SK-N-SH treated with all-trans-retinoic acid at 6 μM for 48 hours (cell line): ENCODE results near the gene RAMACL.

Experiments used
- ARNTL ChIP-seq: fragments of 450-650 bp; formaldehyde crosslinking; IDR thresholded peaks from 2 replicates; pipeline ENCODE4 v1.5.0; 2020; ENCODE audit warnings: low read depth, mild to moderate bottlenecking, moderate library complexity, borderline replicate concordance
- BACH2 ChIP-seq: fragments of 250-450 bp; sonication (Bioruptor Pico); IDR thresholded peaks from 2 replicates; pipeline ENCODE4 v1.9.0; 2021; ENCODE audit warnings: mild to moderate bottlenecking, borderline replicate concordance
- GLIS3 ChIP-seq: fragments of 250-450 bp; sonication (Bioruptor Pico); IDR thresholded peaks from 2 replicates; pipeline ENCODE4 v1.5.0; 2020; ENCODE audit warnings: mild to moderate bottlenecking, moderate library complexity
- ISL1 ChIP-seq: fragments of 250-450 bp; sonication (Bioruptor Pico); IDR thresholded peaks from 2 replicates; pipeline ENCODE4 v2.1.2; 2022; ENCODE audit warnings: mild to moderate bottlenecking, moderate library complexity
- PATZ1 ChIP-seq: fragments of 250-450 bp; sonication (Bioruptor Pico); IDR thresholded peaks from 2 replicates; pipeline ENCODE4 v1.8.0; 2020; ENCODE audit warnings: mild to moderate bottlenecking, moderate library complexity, borderline replicate concordance
- PPARA ChIP-seq: fragments of 250-450 bp; sonication (Bioruptor Pico); IDR thresholded peaks from 2 replicates; pipeline ENCODE4 v1.5.0; 2020; ENCODE audit warnings: mild to moderate bottlenecking, borderline replicate concordance
- RARB ChIP-seq: fragments of 250-450 bp; sonication (Bioruptor Pico); IDR thresholded peaks from 2 replicates; pipeline ENCODE4 v1.8.0; 2021; ENCODE audit warnings: mild to moderate bottlenecking, moderate library complexity
- TOX ChIP-seq: fragments of 250-450 bp; sonication (Bioruptor Pico); IDR thresholded peaks from 2 replicates; pipeline ENCODE4 v1.8.0; 2021; ENCODE audit warnings: mild to moderate bottlenecking, moderate library complexity, borderline replicate concordance
- ZFP30 ChIP-seq: fragments of 450-650 bp; formaldehyde crosslinking; IDR thresholded peaks from 2 replicates; pipeline ENCODE4 v1.5.0; 2022; ENCODE audit warnings: mild to moderate bottlenecking, moderate library complexity
- TF ChIP-seq, protein P1 (sequence below): fragments of 250-450 bp; sonication (Bioruptor Pico); IDR thresholded peaks from 2 replicates; pipeline ENCODE4 v1.8.0; 2021; ENCODE audit warnings: low read depth, mild to moderate bottlenecking, moderate library complexity, borderline replicate concordance
- TF ChIP-seq, protein P2 (sequence below): fragments of 250-450 bp; sonication (Bioruptor Pico); IDR thresholded peaks from 2 replicates; pipeline ENCODE4 v1.5.0; 2020; ENCODE audit warnings: mild to moderate bottlenecking, moderate library complexity

DNA sequence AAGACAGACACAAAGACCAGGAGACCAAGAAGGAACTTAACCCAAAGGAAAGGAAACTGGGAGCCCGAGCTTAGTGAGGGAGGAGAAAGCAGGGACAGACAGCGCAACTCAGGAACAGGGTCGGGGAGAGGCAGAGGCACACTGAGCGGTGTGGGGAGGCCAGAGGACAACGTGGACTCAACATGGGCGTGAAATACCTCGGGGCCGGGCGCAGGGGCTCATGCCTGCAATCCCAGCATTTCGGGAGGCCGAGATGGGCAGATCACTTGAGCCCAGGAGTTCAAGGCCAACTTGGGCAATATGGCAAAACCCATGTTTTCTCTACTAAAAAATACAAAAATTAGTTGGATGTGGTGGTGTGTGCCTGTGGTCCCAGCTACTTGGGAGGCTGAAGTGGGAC is 46.3 kb upstream of the RAMACL start:
- TF ChIP-seq GLIS3 (CRISPR knock-in tag) = no peak
- TF ChIP-seq PATZ1 (CRISPR knock-in tag) = no peak
- TF ChIP-seq RARB = no peak
- TF ChIP-seq, protein P1, sequence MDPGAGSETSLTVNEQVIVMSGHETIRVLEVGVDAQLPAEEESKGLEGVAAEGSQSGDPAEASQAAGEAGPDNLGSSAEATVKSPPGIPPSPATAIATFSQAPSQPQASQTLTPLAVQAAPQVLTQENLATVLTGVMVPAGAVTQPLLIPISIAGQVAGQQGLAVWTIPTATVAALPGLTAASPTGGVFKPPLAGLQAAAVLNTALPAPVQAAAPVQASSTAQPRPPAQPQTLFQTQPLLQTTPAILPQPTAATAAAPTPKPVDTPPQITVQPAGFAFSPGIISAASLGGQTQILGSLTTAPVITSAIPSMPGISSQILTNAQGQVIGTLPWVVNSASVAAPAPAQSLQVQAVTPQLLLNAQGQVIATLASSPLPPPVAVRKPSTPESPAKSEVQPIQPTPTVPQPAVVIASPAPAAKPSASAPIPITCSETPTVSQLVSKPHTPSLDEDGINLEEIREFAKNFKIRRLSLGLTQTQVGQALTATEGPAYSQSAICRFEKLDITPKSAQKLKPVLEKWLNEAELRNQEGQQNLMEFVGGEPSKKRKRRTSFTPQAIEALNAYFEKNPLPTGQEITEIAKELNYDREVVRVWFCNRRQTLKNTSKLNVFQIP (CRISPR knock-in tag) = no peak
- TF ChIP-seq BACH2 (CRISPR knock-in tag) = no peak
- no peak for TF ChIP-seq ISL1 (CRISPR knock-in tag)
- TF ChIP-seq TOX (CRISPR knock-in tag) = no peak
- TF ChIP-seq ZFP30 (CRISPR knock-in tag) = no peak
- TF ChIP-seq ARNTL (CRISPR knock-in tag) = no peak
- TF ChIP-seq PPARA (CRISPR knock-in tag) = no peak
- TF ChIP-seq, protein P2, sequence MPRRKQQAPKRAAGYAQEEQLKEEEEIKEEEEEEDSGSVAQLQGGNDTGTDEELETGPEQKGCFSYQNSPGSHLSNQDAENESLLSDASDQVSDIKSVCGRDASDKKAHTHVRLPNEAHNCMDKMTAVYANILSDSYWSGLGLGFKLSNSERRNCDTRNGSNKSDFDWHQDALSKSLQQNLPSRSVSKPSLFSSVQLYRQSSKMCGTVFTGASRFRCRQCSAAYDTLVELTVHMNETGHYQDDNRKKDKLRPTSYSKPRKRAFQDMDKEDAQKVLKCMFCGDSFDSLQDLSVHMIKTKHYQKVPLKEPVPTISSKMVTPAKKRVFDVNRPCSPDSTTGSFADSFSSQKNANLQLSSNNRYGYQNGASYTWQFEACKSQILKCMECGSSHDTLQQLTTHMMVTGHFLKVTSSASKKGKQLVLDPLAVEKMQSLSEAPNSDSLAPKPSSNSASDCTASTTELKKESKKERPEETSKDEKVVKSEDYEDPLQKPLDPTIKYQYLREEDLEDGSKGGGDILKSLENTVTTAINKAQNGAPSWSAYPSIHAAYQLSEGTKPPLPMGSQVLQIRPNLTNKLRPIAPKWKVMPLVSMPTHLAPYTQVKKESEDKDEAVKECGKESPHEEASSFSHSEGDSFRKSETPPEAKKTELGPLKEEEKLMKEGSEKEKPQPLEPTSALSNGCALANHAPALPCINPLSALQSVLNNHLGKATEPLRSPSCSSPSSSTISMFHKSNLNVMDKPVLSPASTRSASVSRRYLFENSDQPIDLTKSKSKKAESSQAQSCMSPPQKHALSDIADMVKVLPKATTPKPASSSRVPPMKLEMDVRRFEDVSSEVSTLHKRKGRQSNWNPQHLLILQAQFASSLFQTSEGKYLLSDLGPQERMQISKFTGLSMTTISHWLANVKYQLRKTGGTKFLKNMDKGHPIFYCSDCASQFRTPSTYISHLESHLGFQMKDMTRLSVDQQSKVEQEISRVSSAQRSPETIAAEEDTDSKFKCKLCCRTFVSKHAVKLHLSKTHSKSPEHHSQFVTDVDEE (CRISPR knock-in tag) = no peak
